Activated T-cell treated with anti-CD3 and anti-CD28 coated beads for 1 hour (primary cell): ENCODE measurements around the gene ERBB4.

Experiments
- DNase-seq: peaks from one replicate; pipeline ENCODE4 v3.0.0-alpha.2; 2020; ENCODE audit warnings: low read depth

Gene ERBB4

DNA sequence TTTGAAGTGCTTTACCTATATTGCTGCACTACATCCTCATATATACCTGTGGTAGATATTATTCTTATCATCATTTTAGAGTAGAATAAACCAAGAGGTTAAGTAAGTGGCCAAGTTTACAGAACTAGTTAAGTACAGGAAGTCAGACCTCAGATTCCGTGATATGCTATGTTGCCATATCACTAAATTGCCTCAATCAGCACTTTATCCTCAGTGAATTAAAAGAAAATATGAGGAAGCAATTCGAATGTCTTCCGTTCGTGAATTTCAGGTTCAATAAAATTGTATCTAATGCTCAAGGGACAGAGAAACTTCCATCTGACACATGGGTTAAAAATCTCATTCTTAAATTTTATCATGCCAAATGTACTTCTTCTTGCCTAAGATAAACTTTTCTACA is 1133.6 kb downstream of the ERBB4 start:
- DNase-seq, result no peak

DNA sequence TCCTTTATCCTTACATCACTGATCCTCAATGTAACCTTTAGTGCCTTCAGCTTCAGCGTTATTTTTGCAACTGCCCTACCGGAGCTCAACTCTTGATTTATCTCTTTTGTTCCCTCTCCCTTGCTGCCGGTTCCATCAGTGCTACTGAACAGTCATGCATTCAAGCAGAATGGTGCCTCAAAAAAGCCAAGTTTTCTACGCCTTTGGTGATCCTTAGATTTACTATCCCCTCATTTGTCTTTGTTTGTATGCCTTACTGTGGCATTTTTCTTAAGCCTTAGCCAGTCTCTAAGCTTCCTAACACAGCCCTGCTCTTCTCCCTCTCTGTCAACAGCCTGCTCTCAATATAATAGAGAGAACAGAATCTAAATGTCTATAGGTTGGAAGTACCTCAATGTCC is 1134.5 kb downstream of the ERBB4 start:
- DNase-seq, result no peak

DNA sequence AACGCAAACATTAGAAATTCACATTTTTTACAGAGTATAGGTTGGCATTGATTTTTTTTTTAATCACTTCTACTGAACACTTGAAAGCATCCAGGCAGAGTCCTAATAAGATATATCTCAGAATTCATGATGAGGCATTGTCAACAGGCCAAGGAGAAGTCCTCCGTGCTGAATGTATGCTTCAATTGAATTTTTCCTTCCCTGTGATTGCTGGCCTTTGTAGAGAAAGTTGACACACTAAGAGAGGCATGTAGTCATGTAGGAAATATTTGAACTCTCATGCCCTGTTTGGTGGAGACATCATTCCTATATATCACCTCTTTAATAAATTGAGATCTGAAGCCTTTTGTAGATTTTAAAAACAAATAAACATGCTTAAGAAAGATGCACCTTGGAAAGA is 1137.3 kb downstream of the ERBB4 start:
- DNase-seq, result no peak

DNA sequence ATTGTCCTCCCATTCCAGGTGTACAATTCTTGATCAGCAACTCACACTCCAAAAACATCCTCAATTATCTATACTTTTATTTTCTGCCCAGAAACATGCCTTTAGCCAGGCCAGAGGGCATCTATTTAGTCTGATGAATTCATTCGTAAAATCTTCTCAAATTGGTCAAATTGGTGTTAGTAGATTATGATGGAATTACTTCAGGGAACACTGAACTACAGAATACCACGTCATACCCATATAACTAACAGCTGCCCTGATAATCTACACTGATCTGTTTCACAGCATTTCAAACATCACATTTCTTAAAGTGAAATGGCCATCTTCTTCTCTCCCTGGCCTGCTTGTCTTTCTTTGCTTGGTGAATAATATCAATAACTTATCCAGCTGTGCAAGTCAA is 1140.8 kb downstream of the ERBB4 start:
- DNase-seq, result no peak

DNA sequence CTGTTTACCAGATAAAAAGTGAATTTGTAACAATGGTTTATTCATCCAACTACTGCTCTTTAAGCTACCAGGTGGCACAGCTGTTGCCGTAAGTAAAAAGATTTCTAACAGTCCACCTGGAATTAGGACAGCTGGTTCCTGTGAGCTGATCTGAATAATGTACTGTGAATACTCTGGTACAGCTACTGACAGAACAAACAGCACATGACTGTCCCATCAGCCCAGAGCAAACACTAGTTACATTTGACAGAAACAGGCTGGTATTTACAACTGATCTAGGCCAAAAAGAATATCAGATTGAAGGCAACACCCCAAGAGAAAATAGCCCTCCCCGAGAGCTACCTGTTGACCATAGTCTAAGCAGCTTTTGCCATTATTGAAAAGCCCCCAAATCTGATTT is 1141.8 kb downstream of the ERBB4 start:
- DNase-seq, result no peak

DNA sequence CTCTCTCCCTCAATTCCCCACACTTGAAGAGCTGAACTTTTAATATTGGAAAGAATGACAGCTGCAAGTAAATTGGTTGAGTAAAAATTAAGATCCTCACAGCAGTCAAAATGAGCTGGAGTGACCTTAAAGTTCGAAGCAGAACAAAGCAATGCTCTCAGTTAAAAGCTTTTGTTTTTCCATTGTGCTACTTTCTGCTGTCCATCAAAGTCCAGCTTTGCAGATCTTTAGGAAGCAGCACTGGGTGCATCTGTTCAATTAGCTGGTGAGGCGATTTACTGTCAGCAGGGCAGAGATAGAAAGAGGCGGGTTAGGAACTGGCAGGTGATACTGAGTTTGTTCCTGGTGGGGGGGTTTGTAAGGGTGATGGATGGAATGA is 1147.4 kb downstream of the ERBB4 start:
- no peak for DNase-seq

DNA sequence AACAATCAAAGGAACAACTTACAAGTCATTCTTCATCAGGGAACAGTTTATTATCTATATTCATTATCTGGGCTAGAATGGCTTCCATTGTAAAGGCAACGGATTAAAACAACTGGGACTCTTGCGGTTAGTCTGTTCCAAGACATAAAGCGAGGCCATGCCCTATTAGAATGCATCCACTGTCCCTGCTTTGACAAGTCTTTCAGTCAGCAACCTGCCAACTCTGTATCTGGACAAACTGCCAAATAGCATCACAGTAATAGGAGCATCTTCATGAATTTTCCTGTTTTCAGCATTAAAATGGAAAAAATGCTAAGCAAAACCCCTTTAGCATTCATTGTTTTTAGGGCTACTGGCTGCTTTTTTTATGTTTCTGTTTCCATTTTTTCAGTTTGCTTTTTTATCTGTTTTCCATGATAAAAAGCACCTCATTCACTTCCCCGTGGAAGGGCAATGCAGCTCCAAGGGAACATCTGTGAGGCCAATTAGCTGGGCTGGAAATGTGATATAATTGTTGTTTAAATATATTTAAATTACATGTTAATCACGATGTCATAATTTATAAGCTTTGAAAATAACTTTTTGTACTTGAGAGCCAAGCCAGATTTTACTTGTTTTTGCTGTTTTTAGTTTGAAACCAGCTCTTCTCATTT is 1147.9 kb downstream of the ERBB4 start:
- no peak for DNase-seq

DNA sequence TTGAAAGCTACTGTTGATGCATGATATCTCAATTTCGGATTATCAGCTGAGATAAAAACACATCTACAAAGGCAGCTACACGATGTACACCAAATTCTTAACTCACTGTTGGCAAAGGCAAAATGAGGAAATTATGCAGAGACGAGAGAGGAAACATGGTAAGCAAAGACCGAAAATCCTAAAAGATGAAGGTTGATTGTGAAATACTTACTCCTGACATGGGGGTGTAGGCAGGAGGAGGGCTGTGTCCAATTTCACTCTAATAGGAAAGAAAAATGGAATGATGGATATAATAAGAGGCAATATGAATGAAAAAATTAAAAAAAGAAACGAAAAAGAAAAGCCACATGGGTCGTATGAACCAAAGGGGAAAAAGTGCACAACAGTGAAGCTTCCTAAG is 1150.9 kb downstream of the ERBB4 start:
- DNase-seq, result no peak

DNA sequence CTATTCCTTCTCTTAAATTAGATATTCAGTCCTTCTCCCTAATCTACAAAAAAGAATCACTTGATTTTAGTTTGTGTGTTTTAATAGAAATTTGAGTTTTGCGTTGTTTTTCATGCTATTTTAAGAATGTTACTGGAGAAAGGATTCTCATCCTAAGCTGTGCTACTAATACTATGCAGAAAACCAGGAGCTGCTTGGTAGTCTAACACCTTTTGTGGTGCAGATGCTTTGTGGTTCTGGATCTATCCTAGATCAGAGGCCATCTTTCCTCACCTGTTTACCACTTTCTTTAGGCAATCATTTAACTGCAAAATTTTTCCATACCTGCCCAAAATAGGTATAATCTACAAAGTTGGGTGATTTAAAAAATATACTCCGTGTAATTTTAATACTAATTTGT is 1158.6 kb downstream of the ERBB4 start:
- no peak for DNase-seq

DNA sequence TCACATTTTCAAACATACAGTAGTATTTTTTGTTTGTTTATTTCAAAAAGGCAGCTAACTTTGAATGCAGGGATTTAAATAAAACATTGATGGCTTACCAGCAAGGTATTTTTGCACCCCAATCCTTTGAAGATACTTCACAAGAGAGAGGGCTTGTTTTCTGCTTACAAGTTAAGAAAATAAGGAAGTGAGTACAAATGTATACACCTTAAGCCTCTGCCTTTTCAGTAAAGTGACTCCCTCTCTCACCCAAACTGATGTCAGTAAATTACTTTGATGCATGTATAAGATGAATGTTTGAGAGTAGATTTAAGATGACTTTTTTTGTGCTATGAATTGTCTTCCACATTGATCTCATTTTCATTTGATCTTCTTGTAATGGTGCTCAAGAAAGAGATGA is 1162.2 kb downstream of the ERBB4 start:
- DNase-seq, result no peak

DNA sequence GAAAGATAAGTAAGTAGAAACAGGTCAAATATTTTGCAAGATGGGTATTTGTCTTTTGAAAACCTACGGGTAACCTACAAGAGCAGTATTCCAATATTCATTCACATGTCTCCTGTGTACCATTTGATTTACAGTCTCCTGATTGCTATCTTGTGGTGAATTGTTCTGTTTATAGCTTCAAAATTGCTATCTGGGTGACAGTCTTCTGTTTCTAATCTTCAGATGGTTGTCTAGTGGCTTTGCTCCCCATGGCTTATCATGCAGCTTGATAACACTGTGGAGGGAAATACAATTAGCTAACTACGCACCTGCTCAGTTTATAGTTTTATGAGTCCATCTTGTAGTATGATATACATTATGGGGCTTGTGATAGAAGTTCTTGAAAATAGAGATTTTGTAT is 1165.4 kb downstream of the ERBB4 start:
- DNase-seq, result no peak

DNA sequence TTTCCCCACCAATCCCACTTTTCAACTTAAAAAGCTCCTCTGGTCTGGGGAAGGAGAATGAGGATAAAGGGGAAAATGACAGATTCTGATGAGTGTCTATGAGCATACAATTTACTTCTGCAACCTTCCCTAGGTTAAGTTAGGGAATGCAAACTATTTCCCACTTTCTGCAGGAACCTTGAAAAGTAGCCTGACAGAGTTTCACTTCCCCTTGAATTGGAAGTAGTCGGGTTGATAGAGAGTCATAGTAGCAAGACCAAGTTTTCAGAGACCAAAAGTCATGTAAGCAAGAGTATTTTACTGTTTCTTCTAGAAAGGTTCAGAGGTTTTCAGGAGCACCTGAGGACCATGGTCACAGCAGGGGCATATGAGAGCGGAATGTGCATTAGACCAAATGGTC is 1167.1 kb downstream of the ERBB4 start:
- no peak for DNase-seq

DNA sequence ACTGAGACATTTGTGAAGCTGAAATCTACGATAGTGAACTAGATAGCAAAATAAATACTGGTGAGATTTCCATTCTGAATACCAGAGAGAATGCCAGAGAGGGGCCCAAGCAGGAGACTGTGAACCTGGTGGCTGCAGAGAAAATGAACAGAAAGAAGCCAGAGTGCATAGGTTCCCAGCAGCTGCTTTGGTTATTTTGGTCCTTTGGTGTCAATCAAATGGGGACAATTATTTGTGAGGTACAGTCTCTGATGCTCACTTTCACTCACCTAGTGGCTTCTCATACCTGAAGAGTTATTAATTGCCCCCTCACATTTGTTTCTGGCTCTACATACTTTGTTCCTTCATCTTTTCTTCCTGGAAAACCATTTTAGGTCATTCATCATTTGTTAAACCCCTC is 1170.1 kb downstream of the ERBB4 start:
- DNase-seq, result no peak

DNA sequence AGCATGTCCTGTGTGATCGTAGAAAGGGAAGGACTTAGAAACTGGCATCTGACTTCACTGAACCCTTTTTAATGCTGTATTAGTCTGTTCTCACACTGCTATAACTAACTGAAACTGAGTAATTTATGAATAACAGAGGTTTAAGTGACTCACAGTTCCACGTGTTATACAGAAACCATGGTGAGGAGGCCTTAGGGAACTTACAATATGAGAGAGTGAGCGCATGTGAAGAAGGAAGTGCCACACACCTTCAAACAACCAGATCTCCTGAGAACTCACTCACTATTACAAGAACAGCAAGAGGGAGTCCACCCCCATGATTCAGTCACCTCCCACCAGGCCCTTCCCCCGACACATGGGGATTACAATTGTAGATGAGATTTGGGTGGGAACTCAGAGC is 1170.9 kb downstream of the ERBB4 start:
- no peak for DNase-seq

DNA sequence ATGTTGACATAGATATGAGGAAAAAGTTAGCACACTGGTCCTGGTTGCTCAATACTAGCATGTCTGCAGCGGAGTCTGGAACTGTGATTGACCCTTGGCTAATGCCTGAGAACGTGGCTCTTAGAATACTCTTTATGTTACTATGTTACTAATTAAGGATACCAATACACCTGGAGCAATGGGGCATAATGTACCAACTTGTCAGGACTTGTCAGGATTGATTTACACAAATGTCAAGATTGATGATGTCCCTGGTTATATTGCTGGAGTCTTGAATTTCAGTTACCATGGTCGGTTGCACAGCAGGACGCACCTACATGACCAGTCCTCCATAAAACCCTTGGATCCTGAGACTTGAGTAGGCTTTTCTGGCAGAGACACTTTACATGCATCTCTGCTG is 1171.3 kb downstream of the ERBB4 start:
- DNase-seq, result no peak

DNA sequence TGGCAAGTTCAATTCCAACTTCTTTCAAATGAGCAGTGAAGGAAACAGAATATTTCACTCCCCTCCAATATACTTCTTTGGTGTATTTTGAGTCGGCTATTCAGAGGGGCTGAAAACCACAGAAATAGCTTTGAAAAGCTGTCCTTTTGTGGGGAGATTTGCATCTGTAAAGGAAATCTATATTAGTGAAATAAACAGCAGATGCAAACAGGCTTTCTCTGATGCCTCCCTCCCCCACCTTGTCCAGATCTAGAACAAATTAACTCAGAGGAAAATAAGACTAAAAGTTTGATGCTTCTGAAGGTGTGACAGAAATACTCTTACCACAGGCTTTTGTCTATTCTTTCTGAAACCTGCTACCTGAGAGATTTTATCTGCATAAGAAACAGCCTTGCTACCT is 1173.7 kb downstream of the ERBB4 start:
- no peak for DNase-seq

DNA sequence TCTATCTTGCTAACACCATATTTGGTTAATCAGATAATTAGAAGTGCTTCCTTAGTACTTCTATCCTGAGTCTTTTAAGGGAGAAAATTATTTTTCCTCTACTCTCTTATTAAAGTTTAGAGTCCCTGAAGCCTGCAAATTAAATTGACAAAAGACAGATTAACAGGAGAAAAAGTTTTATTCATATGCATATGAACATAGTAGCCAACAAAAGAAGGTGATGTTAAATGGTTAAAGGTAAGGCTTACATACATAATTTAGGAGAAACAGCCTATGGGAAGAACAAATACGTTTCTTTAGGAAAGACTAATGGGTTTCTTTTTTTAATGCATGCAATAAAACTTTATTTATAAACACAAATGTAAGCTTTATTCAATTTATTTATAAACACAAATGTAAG is 1177.2 kb downstream of the ERBB4 start:
- no peak for DNase-seq

DNA sequence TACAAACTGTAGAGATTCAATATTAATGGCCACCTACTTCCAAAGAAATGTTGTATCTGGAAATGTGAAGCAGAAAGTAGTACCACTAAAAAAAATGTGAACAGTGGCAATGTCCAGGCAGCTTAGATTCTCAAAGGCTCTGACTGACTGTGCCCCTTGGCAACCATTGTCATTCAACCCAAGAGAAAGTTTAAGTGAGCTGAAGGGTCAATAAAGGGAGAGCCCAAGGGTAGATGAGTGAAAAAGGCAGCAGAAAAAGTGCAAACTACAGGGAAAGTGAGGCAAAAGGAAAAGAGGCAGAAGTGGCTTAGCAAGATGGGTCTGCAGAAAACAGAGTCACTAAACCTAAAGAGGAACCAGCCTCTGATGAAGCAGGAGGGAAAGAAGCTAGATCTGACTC is 1179.3 kb downstream of the ERBB4 start:
- no peak for DNase-seq

DNA sequence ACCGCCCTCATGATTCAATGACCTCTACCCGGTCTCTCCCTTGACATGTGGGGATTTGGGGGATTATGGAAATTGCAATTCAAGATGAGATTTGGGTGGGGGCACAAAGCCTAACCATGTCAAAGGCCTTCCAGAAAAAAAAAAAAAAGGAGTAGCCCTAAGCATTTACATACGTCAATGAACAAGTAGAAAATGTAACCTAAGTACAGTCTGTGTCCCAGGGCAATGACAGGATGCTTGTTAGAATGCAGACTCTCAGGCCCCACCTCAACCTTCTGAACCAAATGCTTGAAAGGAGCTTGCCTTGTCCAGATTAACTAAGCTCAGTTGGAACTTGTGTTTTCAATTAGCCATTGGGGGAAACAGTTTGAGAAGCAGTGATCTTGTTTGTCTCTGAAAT is 1180.1 kb downstream of the ERBB4 start:
- DNase-seq, result no peak

DNA sequence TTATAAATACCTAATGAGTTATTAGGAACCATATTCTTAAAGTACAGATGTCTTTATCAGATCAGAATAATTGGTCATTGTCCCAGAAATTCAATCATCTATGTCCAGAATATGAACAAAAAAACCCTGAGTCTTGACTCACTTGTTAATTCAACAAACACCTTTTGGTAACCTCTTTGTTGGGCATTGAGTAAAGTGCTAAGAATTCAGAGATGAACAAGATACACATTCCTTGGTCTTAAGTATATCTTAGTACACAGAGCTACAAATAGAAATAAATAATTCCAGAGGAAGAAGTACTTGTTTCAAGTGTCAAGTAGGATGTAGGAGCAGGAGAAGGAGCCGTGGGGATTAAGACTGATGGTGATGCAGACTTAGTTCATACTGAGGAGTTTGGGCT is 1184.1 kb downstream of the ERBB4 start:
- no peak for DNase-seq

DNA sequence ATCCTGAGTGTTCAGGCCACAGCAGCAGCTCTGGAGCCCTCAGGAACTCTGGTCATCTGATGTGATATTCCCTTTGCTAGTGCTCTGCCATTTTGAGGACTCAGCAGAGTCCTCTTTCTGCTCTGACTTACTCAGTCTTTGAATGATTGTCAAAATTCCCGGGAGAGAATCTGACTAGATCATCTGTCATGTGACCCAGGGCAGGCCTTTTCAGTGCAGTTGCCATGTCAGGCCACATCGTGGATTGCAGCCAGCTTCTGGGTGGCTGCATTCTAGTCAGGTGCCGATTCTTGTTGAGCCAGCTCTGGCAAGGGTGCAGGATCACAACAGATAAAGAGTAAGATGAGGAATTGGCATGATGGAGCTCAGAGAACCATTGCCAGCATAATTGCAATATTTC is 1186.6 kb downstream of the ERBB4 start:
- DNase-seq, result no peak

DNA sequence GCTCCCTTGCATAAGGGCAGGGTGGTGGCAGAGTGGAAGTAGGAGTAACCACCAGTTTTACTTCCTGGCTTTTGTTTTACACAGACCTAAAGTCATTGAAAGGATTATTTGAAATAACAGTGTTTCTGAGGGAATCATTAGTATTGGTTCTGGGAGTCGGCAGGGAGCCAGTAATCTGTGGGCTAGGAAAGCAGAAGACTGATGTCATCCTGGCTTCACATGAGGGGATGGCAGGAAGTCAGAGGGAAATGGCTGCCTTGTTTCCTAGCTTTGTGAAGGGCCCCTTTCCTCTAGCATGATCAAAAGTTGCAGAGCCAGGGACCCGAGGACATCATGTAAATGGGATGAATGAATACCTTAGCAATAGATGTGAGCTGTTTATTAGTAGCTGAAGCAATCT is 1189.6 kb downstream of the ERBB4 start:
- no peak for DNase-seq

DNA sequence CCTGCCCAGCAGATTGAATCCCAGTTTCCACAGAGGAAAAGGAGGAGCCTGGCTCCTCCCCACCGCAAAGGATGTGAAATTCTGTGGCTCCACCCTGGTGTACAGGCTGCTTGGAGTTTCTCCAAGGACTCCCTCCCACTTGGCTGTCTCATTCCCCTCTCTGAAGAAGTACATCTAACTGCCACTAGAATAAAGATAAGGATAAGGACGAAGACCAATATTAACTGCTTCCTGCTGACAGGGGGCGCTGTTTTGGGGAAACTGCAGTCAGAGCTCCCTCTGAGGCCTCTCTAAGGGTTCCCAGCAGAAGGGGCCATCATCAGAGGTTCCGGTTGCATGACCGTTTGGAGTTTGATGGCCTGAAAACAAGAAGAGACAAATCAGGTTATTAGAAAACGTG is 1191.3 kb downstream of the ERBB4 start:
- no peak for DNase-seq

DNA sequence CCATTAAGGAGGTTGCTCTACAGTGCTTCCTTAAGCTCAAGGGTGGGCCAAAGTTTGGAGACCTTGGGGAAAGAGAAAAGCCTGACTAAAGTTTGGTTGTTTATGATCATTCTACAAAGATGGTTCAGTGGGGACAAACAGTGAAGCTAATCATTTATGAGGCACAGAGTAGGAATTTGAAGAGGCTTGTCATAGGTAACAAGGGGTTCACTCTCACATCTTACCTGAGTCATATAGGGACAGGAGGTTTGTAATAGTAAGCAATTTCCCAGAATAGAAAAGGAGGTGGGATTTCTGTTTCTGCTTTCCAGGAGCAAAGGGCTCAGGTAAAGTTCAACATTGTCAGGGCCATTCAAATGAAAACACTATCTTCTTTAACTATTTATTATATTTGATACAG is 1194.3 kb downstream of the ERBB4 start:
- DNase-seq, result no peak

DNA sequence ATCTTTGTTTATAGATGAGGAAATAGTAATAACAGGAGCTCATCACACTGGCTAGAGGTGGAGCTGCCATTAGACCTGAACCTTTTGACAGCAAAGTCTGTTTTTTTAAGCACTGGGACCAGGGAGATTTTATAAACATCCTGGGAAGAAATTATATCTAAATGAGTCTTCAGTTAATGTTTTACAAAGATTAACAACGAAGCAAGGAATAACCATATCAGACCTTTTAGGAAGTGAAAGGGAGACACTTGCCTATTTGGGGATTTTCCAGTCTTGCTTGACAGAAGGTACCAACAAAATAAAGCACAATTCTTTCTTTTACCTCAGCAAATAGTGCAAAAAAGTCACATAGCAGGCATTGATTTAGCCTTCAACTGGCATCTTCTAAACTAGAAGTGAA is 1205.2 kb downstream of the ERBB4 start:
- DNase-seq, result no peak
